Tibial artery (tissue), 4 donors: Measurements from ENCODE around the gene RPGR.

Source experiments
- DNase-seq, 2 donors: peaks; one replicate each; pipeline ENCODE4 v3.0.0-alpha.2; 2019
- H3K27ac ChIP-seq, 2 donors: fragments of 200-600 bp; sonication (generic) in 1 of 2; 1 replicate in 1 of 2; 2 replicates in 1 of 2; pipeline ENCODE4 v1.5.1; 2018 to 2019; ENCODE audit warnings: mild to moderate bottlenecking in 1 of 2
- H3K27me3 ChIP-seq, 2 donors: fragments of 200-600 bp; sonication (generic) in 1 of 2; one replicate each; pipeline versions ENCODE4 v1.5.1 to v1.6.0; 2016 to 2019
- H3K36me3 ChIP-seq, 3 donors: fragments of 200-600 bp; sonication (generic) in 2 of 3; one replicate each; pipeline ENCODE4 v1.5.1; 2016 to 2019; ENCODE audit warnings: mild to moderate bottlenecking in 2 of 3
- H3K4me1 ChIP-seq, 4 donors: fragments of 200-600 bp; sonication (generic) in 2 of 4; 1 replicate in 3 of 4; 2 replicates in 1 of 4; pipeline ENCODE4 v1.5.1; 2016 to 2019
- H3K4me3 ChIP-seq, 2 donors: fragments of 200-600 bp; sonication (generic) in 1 of 2; 1 replicate in 1 of 2; 2 replicates in 1 of 2; pipeline ENCODE4 v1.5.1; 2018 to 2019; ENCODE audit warnings: mild to moderate bottlenecking in 2 of 2
- H3K9me3 ChIP-seq, 3 donors: fragments of 200-600 bp; sonication (generic) in 1 of 3; one replicate each; pipeline ENCODE4 v1.5.1; 2016 to 2019
- CTCF ChIP-seq, 2 experiments: fragments of 200-600 bp in 1 of 2; fragments of 450-650 bp in 1 of 2; IDR thresholded peaks; one replicate each; pipeline ENCODE4 v1.5.1; 2017 to 2019; ENCODE audit warnings: antibody characterized with exemption in 2 of 2, mild to moderate bottlenecking in 1 of 2, moderate library complexity in 1 of 2
- intact Hi-C: fragments of 100-400 bp; cut with DNase I; formaldehyde crosslinking; loops from one replicate; pipeline ENCODE4 v1.15.0; 2023; ENCODE audit warnings: low total_unique reads

Gene RPGR

GRCh38 chrX:38320819-38321218, 6.5 kb downstream of the RPGR start:
- H3K4me3 ChIP-seq, result no peak overlapping the region

DNA sequence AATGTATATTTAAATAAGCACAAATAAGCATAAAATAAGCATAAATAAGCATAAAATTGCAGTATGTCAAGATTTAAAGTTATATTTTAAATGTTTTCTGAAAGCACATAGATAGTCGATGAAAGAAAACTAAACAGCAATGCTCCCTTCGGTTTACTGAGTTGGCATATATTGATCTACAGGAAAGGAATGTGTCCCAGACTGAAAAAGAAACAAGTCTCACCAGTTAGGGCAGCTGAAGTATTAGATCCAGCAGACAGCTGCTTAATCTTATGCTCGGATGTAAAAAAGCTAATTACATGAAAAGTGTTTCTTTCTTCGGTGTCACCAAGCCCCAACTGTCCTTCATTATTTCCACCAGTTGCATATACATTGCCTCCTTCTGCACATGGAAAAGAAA, 8.7 kb downstream of the RPGR start:
- no peaks in the 10 kb centered on the region for H3K4me1 ChIP-seq
- no peak for TF ChIP-seq CTCF (IDR thresholded peaks at IDR 0.05)
- no peak for DNase-seq
- H3K9me3 ChIP-seq, result no peaks in the 10 kb centered on the region
- peaks cover 0 to 7% (median 4%) of the 10 kb centered on the region in 3 donors for H3K36me3 ChIP-seq
- no peak overlapping the region for H3K27ac ChIP-seq
- H3K4me3 ChIP-seq, result no peak overlapping the region
- no peaks in the 10 kb centered on the region for H3K27me3 ChIP-seq
- intact Hi-C loops, result no loop called here

More at GRCh38 chrX:38320819-38321218, 6.5 kb downstream of the RPGR start:
- peaks cover 0 to 4% (median 0%) of the 10 kb centered on the region in 3 donors for H3K36me3 ChIP-seq
- H3K4me1 ChIP-seq, result peaks cover 0 to 1% (median 0%) of the 10 kb centered on the region in 4 donors
- intact Hi-C loops, result no loop called here
- H3K27ac ChIP-seq, result no peak overlapping the region
- no peak for TF ChIP-seq CTCF (IDR thresholded peaks at IDR 0.05)
- H3K9me3 ChIP-seq, result no peaks in the 10 kb centered on the region
- DNase-seq, result no peak
- H3K27me3 ChIP-seq, result no peaks in the 10 kb centered on the region

DNA sequence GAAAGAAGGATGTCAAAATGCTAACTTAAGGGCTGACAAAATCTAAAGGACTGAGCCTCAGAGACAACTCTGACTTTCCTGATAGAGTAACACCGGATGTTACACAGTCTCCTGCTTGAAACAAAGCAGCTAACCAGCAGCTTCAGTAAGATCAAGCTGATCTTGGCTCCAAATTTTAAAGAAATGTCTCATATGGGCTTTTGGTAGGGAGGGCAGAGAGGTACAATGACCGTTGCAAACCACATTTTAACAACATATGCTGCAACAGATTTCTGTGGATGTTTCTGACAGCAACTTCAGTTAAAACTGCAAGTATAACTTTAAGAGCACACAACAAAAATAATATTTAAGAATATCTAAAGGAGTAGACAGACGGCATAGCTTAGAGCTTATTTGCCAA, 9.1 kb downstream of the RPGR start:
- Histone ChIP-seq H3K4me1 (no peaks in the 10 kb centered on the region), H3K36me3 (peaks cover 0 to 7% (median 4%) of the 10 kb centered on the region in 3 donors), H3K4me3 (no peak overlapping the region), H3K27me3 (no peaks in the 10 kb centered on the region), H3K27ac (no peak overlapping the region), H3K9me3 (no peaks in the 10 kb centered on the region)
- intact Hi-C loops, result no loop called here
- DNase-seq, result no peak
- no peak for TF ChIP-seq CTCF (IDR thresholded peaks at IDR 0.05)

- Histone ChIP-seq H3K9me3 (no peaks in the 10 kb centered on the region), H3K4me3 (no peak overlapping the region), H3K4me1 (no peaks in the 10 kb centered on the region), H3K27ac (no peak overlapping the region), H3K27me3 (no peaks in the 10 kb centered on the region), H3K36me3 (peaks cover 0 to 7% (median 4%) of the 10 kb centered on the region in 3 donors)
- DNase-seq, result no peak
- TF ChIP-seq CTCF (IDR thresholded peaks at IDR 0.05), result no peak
- intact Hi-C loops, result no loop called here
These were observed 12.1 kb downstream of the RPGR start for GRCh38 chrX:38315186-38315585.

DNA sequence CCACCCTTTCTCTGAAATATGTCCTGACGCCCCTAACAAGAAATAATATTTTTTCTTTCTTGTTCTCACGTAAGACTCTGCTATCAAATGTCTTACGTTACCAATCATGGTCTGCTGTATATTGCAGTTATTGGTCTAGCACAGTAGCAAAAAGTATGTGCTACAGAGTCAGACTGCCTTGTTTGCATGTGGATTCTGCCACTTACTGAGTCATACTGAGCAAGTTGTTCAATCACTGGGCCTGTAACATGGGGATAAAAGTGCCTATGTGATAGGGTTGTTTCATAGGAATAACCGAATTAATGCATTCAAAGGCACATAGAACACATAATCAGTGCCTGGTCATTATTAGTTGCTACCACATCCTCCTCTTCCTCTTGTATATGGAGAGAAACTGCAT, 14.1 kb downstream of the RPGR start:
- Histone ChIP-seq H3K9me3 (no peaks in the 10 kb centered on the region), H3K27ac (no peak overlapping the region), H3K36me3 (peaks cover 0 to 7% (median 7%) of the 10 kb centered on the region in 3 donors), H3K27me3 (no peaks in the 10 kb centered on the region), H3K4me1 (no peaks in the 10 kb centered on the region), H3K4me3 (no peak overlapping the region)
- intact Hi-C loops, result no loop called here
- no peak for TF ChIP-seq CTCF (IDR thresholded peaks at IDR 0.05)
- DNase-seq, result no peak

GRCh38 chrX:38312436-38312835, 14.9 kb downstream of the RPGR start:
- Histone ChIP-seq H3K36me3 (peaks cover 0 to 7% (median 7%) of the 10 kb centered on the region in 3 donors), H3K27ac (no peak overlapping the region), H3K27me3 (no peaks in the 10 kb centered on the region), H3K4me3 (no peak overlapping the region), H3K9me3 (no peaks in the 10 kb centered on the region), H3K4me1 (no peaks in the 10 kb centered on the region)
- intact Hi-C loops, result no loop called here
- TF ChIP-seq CTCF (IDR thresholded peaks at IDR 0.05), result no peak
- no peak for DNase-seq
